Peyer's patch (tissue), 4 donors: ENCODE data around the gene ZNF174. TPM values are rescaled to one million over a fixed set of nuclear protein-coding genes. Genes with fewer than 3 reads are reported as not detected.

Experiments
- DNase-seq, 3 donors: peaks; one replicate each; pipeline ENCODE4 v3.0.0-alpha.2; 2017 to 2019
- H3K27ac ChIP-seq, 4 donors: fragments of 200-600 bp; sonication (generic); one replicate each; pipeline ENCODE4 v1.5.1; 2016 to 2019
- H3K27me3 ChIP-seq, 2 donors: fragments of 200-600 bp; sonication (generic); one replicate each; pipeline ENCODE4 v1.5.1; 2019
- H3K36me3 ChIP-seq, 3 donors: fragments of 200-600 bp; sonication (generic); one replicate each; pipeline ENCODE4 v1.5.1; 2016 to 2019
- H3K4me1 ChIP-seq, 4 donors: fragments of 200-600 bp; sonication (generic); one replicate each; pipeline ENCODE4 v1.5.1; 2016 to 2019
- H3K4me3 ChIP-seq, 4 donors: fragments of 200-600 bp; sonication (generic); 1 replicate in 3 of 4; 2 replicates in 1 of 4; pipeline ENCODE4 v1.5.1; 2016 to 2019; ENCODE audit warnings: mild to moderate bottlenecking in 1 of 4
- H3K9me3 ChIP-seq, 4 donors: fragments of 200-600 bp; sonication (generic); one replicate each; pipeline ENCODE4 v1.5.1; 2016 to 2019; ENCODE audit warnings: mild to moderate bottlenecking in 1 of 4
- POLR2A ChIP-seq, 2 donors: fragments of 450-650 bp; IDR thresholded peaks; one replicate each; pipeline ENCODE4 v1.5.1; 2017; ENCODE audit warnings: antibody characterized with exemption in 2 of 2, mild to moderate bottlenecking in 2 of 2, moderate library complexity in 2 of 2
- total RNA-seq, 4 donors: library from RNA; depleted of rRNA; stranded (reverse); fragments of >200 nt; gene quantifications; one replicate each; pipeline ENCODE4 v1.1.0, GENCODE V29; 2016
- TF ChIP-seq, protein P1 (sequence below), 6 experiments: fragments of 450-650 bp in 4 of 6; fragments of 200-600 bp in 2 of 6; sonication (generic) in 1 of 6; IDR thresholded peaks; one replicate each; pipeline ENCODE4 v1.5.1; 2017 to 2019; ENCODE audit warnings: antibody characterized with exemption in 6 of 6, mild to moderate bottlenecking in 3 of 6, moderate library complexity in 1 of 6

The ZNF174 gene
- total RNA-seq, 4 donors from 2014 or later, result 7.4 to 19.8 (median 15.7) TPM

DNA sequence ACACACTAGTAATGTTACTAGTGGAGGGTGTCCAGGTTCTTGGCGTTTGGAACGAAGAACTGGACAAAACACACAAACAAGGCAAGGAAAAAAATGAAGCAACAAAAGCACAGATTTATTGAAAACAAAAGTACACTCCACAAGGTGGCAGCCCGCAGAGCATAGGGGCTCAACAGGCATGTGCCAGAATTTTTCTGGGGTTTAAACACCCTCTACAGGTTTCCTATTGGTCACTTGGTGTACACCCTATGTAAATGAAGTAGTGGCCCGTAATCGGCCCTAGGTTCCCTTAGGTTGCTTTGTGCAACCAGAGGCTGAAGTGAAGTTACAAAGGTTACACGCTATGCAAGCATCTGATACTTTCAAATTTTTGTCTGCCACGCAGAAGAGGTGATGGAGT is 37.2 kb upstream of the ZNF174 start:
- no peak overlapping the region for H3K27ac ChIP-seq
- no peaks in the 10 kb centered on the region for H3K27me3 ChIP-seq
- no peak for DNase-seq
- TF ChIP-seq, protein P1, sequence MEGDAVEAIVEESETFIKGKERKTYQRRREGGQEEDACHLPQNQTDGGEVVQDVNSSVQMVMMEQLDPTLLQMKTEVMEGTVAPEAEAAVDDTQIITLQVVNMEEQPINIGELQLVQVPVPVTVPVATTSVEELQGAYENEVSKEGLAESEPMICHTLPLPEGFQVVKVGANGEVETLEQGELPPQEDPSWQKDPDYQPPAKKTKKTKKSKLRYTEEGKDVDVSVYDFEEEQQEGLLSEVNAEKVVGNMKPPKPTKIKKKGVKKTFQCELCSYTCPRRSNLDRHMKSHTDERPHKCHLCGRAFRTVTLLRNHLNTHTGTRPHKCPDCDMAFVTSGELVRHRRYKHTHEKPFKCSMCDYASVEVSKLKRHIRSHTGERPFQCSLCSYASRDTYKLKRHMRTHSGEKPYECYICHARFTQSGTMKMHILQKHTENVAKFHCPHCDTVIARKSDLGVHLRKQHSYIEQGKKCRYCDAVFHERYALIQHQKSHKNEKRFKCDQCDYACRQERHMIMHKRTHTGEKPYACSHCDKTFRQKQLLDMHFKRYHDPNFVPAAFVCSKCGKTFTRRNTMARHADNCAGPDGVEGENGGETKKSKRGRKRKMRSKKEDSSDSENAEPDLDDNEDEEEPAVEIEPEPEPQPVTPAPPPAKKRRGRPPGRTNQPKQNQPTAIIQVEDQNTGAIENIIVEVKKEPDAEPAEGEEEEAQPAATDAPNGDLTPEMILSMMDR (IDR thresholded peaks at IDR 0.05), result peak in 1 of 6 experiments; percentile 5
- TF ChIP-seq POLR2A (IDR thresholded peaks at IDR 0.05), result no peak
- no peak overlapping the region for H3K4me3 ChIP-seq
- H3K9me3 ChIP-seq, result peaks cover 0 to 19% (median 1%) of the 10 kb centered on the region in 4 donors
- H3K4me1 ChIP-seq, result no peaks in the 10 kb centered on the region
- H3K36me3 ChIP-seq, result no peaks in the 10 kb centered on the region

DNA sequence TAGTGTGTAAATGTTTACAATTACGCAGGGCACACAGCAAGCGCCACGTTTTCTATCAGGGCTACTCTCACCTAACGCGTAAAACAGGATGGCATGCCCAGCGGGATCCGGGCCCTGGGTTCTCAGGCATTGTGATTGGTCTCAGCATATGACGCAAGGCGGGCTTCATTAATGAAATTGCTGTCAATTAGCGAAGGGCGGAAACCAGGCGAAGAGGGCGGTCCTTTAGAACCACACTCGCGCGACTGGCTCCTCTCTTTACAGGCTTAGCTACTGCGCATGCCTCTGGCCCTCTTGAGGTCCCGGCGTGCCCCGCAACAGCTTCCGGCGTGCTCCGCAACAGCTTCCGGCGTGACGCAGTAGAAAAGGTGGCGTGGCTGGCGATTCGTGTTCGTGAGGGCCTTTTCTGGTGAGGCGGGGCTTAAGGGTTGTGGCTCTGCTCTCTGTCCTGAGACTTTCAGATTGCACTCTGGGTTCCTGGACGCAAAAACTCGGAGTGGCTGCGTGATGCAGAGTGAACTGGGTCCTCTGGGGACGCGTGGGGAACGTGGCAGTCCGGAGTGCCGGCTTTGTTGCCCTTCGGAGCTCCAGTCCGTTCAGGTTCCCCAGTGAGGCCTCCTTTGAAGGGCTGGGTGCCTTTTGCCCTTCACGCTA is 36.1 kb upstream of the ZNF174 start:
- peak overlapping the region; percentile 41 to 54 (median 43) for H3K4me3 ChIP-seq
- H3K27me3 ChIP-seq, result no peaks in the 10 kb centered on the region
- peak; percentile 70 to 83 (median 74) for DNase-seq
- peak overlapping the region; percentile 35 to 84 (median 59) for H3K27ac ChIP-seq
- no peak for TF ChIP-seq POLR2A (IDR thresholded peaks at IDR 0.05)
- TF ChIP-seq, protein P1 (IDR thresholded peaks at IDR 0.05), result no peak
- H3K9me3 ChIP-seq, result peaks cover 0 to 21% (median 1%) of the 10 kb centered on the region in 4 donors
- H3K4me1 ChIP-seq, result no peaks in the 10 kb centered on the region
- H3K36me3 ChIP-seq, result no peaks in the 10 kb centered on the region

DNA sequence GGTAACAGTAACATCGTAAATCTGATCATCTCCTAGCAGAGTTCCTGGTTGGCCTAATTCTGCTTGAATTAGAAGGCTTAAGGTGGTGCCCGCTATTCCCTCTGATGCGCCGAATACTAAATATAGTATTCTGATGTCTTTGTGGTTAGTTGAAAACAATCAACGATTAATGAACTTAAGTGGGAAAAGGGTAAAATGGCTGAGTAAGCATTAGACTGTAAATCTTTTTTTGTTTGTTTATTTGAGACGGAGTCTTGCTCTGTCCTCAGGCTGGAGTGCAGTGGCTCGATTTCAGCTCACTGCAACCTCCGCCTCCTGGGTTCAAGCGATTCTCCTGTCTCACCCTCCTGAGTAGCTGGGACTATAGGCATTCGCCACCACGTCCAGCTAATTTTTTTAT is 31.9 kb upstream of the ZNF174 start:
- H3K9me3 ChIP-seq, result peaks cover 0 to 26% (median 0%) of the 10 kb centered on the region in 4 donors
- no peaks in the 10 kb centered on the region for H3K4me1 ChIP-seq
- H3K36me3 ChIP-seq, result no peaks in the 10 kb centered on the region
- TF ChIP-seq, protein P1 (IDR thresholded peaks at IDR 0.05), result no peak
- no peak for TF ChIP-seq POLR2A (IDR thresholded peaks at IDR 0.05)
- H3K27ac ChIP-seq, result no peak overlapping the region
- H3K27me3 ChIP-seq, result no peaks in the 10 kb centered on the region
- H3K4me3 ChIP-seq, result no peak overlapping the region
- DNase-seq, result no peak

DNA sequence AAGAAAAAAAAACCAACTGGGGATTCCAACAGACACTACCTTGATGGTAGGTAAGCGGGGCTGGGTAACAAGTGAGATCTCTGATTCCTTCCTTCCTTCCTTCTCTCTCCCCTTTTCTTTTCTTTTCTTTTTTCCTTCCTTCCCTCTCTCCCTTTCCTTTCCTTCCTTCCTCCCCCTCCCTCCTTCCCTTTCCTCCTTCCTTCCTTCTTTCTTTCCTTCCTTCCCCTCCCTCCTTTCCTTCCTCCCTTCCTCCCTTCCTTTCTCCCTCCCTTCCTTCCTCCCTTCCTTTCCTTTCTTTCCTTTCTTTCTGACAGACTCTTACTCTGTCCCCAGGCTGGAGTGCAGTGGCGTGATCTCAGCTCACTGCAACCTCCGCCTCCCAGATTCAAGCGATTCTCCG is 25.3 kb upstream of the ZNF174 start:
- TF ChIP-seq, protein P1 (IDR thresholded peaks at IDR 0.05), result no peak
- TF ChIP-seq POLR2A (IDR thresholded peaks at IDR 0.05), result no peak
- H3K36me3 ChIP-seq, result no peaks in the 10 kb centered on the region
- no peaks in the 10 kb centered on the region for H3K4me1 ChIP-seq
- no peaks in the 10 kb centered on the region for H3K27me3 ChIP-seq
- no peak for DNase-seq
- H3K4me3 ChIP-seq, result no peak overlapping the region
- H3K27ac ChIP-seq, result no peak overlapping the region
- H3K9me3 ChIP-seq, result peaks cover 0 to 33% (median 12%) of the 10 kb centered on the region in 4 donors

DNA sequence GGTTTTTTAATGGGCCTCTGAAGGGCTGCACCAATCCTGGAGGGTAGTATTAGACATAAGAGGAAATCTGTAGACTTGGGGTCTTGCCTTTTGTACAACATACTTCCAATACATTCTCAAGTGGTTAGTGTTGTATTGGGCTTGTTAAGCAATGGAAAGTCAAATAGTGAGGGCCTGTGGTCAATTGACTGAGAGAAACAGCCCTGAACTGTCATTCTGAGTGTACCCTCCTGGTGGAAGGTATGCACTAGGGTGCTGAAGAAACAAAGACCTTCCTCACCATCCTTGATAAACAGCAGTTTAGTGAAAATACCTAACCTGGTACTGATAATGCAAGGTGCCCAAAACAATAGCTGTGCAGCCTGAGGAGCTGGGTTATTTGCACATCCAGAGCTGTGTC is 23.1 kb upstream of the ZNF174 start:
- peaks cover 0 to 51% (median 27%) of the 10 kb centered on the region in 4 donors for H3K9me3 ChIP-seq
- TF ChIP-seq, protein P1 (IDR thresholded peaks at IDR 0.05), result no peak
- no peak for TF ChIP-seq POLR2A (IDR thresholded peaks at IDR 0.05)
- no peak overlapping the region for H3K27ac ChIP-seq
- H3K4me3 ChIP-seq, result no peak overlapping the region
- peaks cover 0 to 20% (median under 1%) of the 10 kb centered on the region in 3 donors for H3K36me3 ChIP-seq
- no peaks in the 10 kb centered on the region for H3K27me3 ChIP-seq
- no peak for DNase-seq
- no peaks in the 10 kb centered on the region for H3K4me1 ChIP-seq
